HTERT RPE-1 (cell line): ENCODE results near the gene DMPK.

Source experiments
- in situ Hi-C: fragments of 300-500 bp; cut with MboI; formaldehyde crosslinking; loops from 4 replicates; pipeline ENCODE4 v1.14.3; 2020; ENCODE audit warnings: low sequenced_read_pairs

The DMPK gene

DNA sequence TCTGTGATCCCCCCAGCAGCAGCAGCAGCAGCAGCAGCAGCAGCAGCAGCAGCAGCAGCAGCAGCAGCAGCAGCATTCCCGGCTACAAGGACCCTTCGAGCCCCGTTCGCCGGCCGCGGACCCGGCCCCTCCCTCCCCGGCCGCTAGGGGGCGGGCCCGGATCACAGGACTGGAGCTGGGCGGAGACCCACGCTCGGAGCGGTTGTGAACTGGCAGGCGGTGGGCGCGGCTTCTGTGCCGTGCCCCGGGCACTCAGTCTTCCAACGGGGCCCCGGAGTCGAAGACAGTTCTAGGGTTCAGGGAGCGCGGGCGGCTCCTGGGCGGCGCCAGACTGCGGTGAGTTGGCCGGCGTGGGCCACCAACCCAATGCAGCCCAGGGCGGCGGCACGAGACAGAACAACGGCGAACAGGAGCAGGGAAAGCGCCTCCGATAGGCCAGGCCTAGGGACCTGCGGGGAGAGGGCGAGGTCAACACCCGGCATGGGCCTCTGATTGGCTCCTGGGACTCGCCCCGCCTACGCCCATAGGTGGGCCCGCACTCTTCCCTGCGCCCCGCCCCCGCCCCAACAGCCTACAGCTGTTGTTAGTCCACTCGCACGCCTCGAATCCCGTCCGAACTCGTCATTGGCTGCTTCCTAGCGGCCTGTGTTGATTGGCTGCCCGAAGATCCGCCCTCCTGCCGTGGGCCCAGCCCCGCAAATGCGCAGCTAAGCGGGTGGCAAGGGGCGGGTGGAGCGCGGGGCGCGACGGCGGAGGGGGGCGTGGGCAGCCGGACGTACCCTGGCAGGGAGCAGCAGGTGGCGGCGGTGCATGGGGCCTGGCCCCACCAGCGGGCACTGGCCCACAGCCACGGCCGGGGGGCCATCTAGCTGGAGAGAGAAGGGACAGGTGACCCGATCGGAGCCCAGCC lies 11.8 kb downstream of the DMPK start:
- in situ Hi-C loops: no loop called here

GRCh38 chr19:45769821-45770191 lies 12.5 kb downstream of the DMPK start:
- in situ Hi-C loops: no loop called here

DNA sequence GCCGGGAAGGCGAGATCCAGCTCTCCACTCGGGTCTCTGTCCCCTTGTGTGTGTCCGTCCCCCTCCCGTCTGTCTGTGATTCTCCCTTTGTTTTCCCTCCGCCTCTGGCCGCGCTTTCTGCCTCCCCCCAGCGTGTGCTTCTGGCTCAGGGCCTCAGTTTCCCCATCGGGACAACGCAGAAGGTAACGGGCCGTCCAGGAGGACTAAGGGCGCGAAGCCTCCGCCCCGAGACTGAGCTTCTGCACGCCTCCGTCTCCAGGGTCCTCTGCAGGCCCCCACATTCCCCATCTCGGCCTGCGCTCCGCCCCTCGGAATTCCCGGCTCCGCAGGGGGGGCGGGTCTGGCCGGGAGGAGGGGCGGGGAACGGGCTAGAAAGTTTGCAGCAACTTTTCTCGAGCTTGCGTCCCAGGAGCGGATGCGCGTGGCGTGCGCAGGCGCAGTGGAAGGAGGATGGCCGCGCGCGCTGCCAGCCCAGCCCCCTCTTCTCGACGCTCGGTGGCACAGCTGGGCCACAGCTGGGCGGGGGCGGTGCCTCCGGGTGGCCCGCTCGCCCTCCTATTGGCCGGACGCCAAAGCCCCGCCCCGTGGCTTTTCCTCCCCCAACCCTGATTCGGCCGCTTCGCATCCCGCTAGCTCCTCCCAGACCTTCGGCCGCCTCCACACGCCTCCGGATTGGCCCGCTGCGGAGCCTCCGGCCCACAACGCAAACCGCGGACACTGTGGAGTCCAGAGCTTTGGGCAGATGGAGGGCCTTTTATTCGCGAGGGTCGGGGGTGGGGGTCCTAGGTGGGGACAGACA lies 13.1 kb downstream of the DMPK start, which contains the start of gene SIX5:
Gene SIX5, minus strand, starts transcription at position 269 of the 799 bp plus-strand sequence. CDS start 408 bp downstream, outside the sequence.
- in situ Hi-C loops: no loop called here

DNA sequence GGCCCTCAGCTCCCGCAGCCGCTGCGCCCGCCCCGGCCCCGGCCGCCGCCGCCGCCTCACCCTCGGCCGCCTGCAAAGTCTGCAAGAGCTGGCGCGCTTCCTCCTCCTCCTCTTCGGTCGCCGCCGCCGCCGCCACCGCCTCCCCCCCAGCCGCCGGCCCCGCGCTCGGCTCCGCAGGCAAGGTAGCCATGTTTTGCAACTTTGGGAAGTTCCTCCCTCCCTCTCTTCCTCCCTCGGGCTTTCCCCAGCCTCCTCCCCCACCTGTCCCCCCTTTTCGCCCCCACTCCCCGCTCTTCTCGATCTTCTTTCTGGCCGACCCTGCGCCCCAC lies 13.7 kb downstream of the DMPK start:
- in situ Hi-C loops: no loop called here

- in situ Hi-C loops: no loop called here
Observed at GRCh38 chr19:45767881-45768654, 14.2 kb downstream of the DMPK start.

- in situ Hi-C loops: no loop called here
Observed at GRCh38 chr19:45767410-45767880, 14.8 kb downstream of the DMPK start.

- in situ Hi-C loops: no loop called here
Observed at GRCh38 chr19:45766869-45767346, 15.4 kb downstream of the DMPK start.

- in situ Hi-C loops: no loop called here
Observed at GRCh38 chr19:45766296-45766868, 15.9 kb downstream of the DMPK start.

GRCh38 chr19:45765702-45766295 lies 16.5 kb downstream of the DMPK start:
- in situ Hi-C loops: no loop called here

DNA sequence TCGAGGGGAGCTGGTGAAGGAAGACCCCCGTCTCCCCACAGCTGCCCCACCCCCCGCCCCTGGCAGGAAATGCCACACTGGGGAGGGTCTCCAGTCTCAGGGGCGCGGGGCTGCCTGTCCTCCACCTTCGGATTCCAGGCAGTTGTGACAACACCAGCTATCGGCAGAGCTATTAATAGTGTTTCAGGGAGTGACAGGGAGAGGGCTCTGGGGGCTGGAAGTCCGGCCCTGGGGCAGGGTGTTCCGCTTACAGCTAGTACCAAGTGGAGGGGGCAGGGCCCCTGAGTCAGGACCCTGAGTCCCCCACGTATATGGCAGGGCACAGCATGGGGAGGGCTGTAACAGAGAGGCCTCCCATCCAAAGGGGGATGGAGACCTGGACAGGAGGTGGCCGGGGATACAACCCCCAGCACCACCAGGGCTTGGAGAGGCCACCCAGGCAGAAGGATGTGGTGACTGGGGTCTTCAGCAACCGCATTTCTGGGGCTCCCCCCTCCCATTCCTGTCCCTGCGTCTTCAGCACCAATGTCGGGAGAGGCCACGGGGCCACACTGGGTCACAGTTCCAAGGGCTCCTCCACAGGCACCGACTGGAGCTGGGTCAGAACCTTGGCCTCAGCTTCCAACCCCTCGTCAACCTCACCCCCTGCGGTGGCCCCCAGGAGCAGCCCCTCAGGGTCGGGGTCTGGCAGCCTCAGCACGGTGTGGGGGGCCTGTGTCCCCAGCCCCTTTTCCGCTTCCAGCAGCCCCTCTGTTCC lies 17.2 kb downstream of the DMPK start:
- in situ Hi-C loops: no loop called here

GRCh38 chr19:45764475-45764874 lies 17.8 kb downstream of the DMPK start:
- in situ Hi-C loops: no loop called here

DNA sequence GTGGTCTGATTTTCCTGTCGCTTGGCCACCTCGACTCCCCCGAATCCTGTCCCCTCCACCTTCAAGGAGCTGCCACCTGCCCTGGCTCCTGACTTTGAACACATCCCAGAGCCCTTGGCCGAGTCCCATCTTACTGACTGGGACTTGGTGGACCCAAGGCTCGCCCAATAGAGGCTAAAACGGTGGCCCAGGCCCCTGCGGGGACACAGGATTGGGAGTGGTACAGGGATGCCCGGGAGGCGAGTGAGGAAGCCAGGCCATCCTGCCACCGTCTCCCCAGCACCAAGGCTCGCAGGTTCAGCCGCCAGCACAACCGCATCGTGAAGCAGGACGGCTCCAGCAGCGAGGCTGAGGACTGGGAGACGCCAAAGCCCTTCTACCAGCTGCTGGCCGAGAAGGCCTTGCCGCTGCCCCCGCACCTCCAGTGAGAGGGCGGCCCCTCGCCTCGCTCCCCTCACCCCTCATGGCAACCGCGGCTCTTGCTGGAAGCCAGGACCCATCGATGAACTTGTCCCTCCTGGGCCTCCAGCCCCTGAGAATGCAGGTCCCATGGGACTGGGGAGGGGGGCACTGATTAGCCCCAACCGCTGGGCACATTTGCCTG lies 18.5 kb downstream of the DMPK start:
- in situ Hi-C loops: no loop called here

DNA sequence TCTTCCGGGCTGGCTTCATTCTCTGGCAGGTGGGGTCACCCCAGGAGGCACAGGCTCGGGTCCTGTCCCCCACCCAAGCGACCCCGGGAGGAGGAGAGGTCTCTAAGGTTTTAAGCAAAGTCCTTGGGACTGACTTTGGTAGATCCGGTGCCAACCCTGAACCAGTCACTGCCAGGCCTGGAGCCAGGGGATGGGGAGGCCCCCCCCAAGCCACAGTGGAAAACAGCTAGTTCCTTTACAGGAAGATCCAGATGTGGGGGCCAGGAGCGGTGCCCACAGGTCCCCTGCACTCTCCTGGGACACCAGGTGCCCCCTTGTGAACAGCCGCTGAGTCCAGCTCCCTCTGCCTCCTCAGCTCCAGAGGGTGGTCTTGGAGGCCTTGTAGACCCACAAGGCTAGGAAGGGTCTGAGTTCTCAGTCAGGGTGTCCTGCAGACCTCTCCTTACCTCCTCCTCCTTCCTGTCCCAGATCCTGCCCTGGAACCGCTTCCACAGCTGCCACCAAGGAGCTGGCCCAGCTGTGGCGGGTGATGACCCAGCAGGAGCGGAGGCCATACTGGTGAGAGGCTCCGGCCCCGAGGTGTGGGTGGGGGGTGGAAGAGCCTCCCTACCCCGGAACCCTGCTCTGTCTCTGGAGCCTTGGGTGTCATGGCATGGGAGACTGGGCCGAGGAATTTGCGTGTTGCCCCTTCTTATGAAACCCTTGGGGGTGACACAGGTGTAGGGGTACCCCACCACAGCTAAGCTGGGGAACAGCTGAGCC lies 19.2 kb downstream of the DMPK start:
- in situ Hi-C loops: no loop called here

GRCh38 chr19:45761714-45762113 lies 20.6 kb downstream of the DMPK start:
- in situ Hi-C loops: no loop called here

DNA sequence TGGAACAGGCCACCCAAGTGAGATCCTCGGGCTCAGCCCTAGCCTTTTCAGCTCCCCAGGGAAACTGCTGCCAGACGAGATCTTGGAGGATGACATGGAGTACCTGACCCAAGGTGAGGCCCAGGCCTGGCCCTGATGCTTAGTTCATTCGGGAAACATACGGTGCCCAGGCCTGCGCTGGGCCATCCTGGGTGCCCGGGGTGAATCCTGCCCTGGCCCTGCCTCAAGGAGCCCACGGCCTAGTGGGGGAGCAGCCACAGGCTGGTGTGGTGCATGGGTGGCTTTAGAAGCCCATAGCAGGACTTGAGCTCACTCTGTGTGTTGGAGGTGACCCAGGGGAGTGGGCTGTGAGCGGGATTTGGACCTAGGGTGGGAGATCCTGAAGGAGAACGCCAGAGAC lies 23.4 kb downstream of the DMPK start:
- in situ Hi-C loops: no loop called here

GRCh38 chr19:45757695-45758094 lies 24.6 kb downstream of the DMPK start:
- in situ Hi-C loops: no loop called here

- in situ Hi-C loops: no loop called here
Observed at GRCh38 chr19:45754323-45754722, 28.0 kb downstream of the DMPK start.

GRCh38 chr19:45753548-45753947 lies 28.7 kb downstream of the DMPK start:
- in situ Hi-C loops: no loop called here
